ENCODE results near the gene SLK. TPM values are rescaled to one million over a fixed set of nuclear protein-coding genes. Genes with fewer than 3 reads are reported as not detected.

Gene SLK
- polyA plus RNA-seq (2012; ENCODE audit: insufficient read depth, insufficient read length), result 16.3 TPM

DNA sequence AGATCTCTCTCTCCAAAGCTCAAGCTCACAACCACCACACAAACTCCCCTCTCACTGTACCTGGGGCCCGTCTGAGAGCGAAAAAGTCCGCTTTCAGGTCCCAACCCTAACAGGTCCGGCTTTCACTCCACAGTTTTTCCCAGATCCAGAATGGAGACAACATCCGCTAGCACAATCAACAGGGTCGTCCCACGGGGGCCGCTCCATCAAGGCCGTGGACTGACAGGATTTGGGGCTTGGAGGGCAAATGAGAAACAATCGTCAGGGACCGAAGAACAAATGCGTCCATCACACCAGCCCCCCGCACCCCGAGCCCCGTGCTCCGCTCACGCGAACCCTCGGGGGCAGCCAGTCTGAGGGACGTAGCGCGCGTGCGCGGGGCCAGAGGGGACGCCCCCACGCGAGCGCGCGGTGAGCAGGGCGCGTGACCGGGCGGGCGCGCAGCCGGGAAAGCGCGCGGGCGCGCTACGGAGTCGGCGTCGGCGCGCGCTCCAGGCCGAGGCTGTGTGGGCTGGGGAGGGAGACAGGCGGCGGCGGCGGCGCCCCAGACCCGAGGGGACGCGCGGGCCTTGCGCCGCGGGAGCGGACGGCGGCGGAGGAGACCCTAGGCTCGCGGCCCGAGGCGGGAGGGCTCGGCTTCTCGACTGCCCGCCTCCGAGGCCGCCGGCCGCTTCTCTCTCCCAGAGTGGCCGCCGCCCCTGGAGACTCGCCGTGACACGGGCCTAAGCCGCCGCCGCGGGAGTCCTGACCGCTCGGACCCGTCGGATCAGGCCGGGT is at the start of gene SLK:
SLK (plus strand) TSS at position 470 of the 777 bp plus-strand sequence. CDS start 606 bp downstream, outside the sequence.
- peak within 1 kb of the TSS; percentile 87 for H3K4me3 ChIP-seq (ENCODE audit: low read length)
- DNase-seq (ENCODE audit: low read depth, low spot score), result peak; percentile 61

DNA sequence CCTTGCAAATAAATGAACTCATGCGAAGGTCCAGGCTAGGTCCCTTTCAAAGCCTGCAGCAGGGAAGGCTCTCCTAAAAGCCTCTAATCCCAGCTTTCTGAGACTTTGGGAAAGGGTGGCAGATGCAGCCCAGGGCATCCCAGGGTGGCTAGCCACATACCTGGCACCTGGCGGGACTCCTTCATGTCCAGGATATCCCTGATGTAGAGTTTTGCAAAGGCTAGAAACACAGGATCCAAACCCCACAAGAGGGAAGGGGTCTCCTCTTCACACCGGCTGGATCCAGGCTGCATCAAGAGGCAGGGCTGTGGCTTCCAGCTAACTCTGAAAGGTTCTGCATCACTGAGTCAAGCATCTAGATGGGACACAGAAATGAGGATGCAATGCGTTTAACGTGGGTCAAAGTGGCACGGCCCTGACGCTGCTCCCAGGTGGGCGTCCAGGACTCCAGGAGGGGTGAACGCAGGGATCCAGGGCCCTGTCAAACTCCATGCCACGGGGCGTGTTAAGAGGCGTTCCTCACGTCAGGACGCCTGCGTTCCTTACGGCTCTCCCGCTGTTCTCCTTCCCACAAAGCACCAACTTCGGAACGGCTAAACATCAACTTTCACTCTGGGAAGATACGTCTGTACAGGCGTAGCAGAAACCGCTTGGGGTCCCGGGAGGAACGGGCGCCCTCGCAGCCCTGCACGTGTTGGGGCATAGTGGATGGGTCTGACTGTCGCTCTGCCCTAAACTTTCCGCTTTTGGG is 49.5 kb upstream of the SLK start:
- H3K4me3 ChIP-seq (ENCODE audit: low read length), result peak overlapping the region; percentile 90
- DNase-seq (ENCODE audit: low read depth, low spot score), result peak; percentile 18

- DNase-seq (ENCODE audit: low read depth, low spot score), result peak; percentile 90
- peak within 1 kb of the TSS; percentile 90 for H3K4me3 ChIP-seq (ENCODE audit: low read length)
Observed at GRCh38 chr10:103918053-103918846, 48.7 kb upstream of the SLK start, which contains the start of gene STN1. STN1 (minus strand) TSS chr10:103918184; CDS start chr10:103917594, 590 bp downstream.

GRCh38 chr10:103919648-103920025 is 47.3 kb upstream of the SLK start:
- no peak for DNase-seq (ENCODE audit: low read depth, low spot score)
- H3K4me3 ChIP-seq (ENCODE audit: low read length), result no peak overlapping the region

GRCh38 chr10:103921248-103921647 is 45.7 kb upstream of the SLK start:
- no peak for DNase-seq (ENCODE audit: low read depth, low spot score)
- H3K4me3 ChIP-seq (ENCODE audit: low read length), result no peak overlapping the region

GRCh38 chr10:103921750-103922195 is 45.2 kb upstream of the SLK start:
- H3K4me3 ChIP-seq (ENCODE audit: low read length), result no peak overlapping the region
- DNase-seq (ENCODE audit: low read depth, low spot score), result no peak

DNA sequence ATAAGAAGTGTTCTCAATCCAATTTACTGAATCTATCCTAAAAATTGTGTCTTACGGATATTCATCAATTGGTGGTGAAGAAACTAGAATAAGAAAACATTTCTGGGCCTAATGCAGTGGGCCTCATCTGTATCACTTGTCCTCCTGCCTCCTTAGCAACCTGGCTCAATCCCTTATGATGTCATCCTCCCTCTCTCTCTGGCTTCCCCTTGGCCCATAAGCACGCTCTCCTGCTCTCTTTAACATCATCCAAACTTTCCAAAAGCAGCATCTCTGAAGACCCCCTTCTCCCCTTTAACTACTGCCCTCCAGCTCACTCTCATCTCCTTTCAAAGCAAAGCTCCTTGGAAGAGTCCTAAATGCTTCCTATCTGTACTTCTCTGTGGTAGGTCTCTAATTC is 44.3 kb upstream of the SLK start:
- DNase-seq (ENCODE audit: low read depth, low spot score), result no peak
- no peak overlapping the region for H3K4me3 ChIP-seq (ENCODE audit: low read length)

GRCh38 chr10:103923502-103923901 is 43.4 kb upstream of the SLK start:
- no peak overlapping the region for H3K4me3 ChIP-seq (ENCODE audit: low read length)
- no peak for DNase-seq (ENCODE audit: low read depth, low spot score)

DNA sequence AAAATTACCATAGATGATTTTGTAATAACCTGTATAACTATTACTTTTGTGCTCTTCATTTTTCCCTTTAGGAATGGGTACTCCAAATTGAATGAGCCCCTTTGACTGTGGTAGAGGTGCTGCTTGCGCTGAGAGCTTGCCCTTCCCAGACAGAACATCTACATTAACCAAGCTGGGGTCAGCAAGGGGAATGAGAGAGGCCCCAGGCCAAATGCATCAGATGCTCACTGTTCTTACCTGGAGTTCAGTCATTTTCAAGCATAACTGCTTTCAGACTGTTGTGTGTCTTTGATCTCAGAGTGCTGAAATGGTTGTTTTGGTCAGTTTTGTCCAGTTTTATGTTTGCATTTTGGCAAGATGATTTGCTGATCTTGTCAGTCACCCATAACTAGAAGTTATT is 41.3 kb upstream of the SLK start:
- DNase-seq (ENCODE audit: low read depth, low spot score), result no peak

DNA sequence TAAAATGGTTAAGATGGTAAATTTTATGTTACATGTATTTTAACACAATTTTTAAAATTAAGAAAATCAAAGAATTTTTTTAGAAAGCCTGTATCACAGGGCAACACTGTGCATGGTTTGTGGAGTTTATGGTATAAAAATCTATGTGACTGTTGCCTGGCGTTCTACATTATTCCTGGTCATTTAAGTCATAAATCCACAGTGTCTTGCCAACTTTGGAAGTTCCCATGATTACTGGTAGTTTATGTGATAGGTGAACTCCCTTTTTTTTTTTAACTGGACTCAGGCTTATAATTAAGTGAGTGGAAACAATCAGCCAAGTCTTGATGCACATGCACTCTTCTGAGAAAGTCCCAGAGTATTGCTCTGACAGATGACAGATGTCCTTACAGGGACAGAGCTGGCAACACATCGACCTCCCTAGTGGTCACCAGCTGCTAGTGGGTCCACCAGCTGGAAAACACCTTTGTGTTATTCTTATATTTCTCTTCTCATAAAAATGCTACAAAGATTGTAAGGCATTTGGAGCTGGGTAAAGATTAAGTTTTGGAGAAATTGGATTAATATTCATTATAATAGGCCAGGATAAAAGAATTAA is 40.1 kb upstream of the SLK start:
- H3K4me3 ChIP-seq (ENCODE audit: low read length), result no peak overlapping the region
- no peak for DNase-seq (ENCODE audit: low read depth, low spot score)

More for the DNA sequence above, 41.3 kb upstream of the SLK start:
- no peak overlapping the region for H3K4me3 ChIP-seq (ENCODE audit: low read length)

DNA sequence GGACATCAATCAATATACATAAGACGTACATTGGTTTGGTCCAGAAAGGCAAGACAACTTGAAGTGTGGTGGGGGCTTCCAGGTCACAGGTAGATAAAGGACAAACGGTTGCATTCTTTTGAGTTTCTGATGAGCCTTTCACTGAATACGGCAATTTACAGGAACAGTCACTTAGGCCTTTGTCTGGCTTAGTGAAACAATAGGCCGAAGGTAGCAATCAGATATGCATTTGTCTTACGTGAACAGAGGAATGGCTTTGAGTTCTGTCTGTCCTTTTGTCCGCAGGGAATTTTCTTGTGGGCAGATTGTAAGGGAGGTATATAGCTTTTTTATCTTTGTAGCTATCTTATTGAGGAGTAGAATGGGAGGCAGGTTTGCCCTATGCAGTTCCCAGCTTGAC is 38.2 kb upstream of the SLK start:
- no peak for DNase-seq (ENCODE audit: low read depth, low spot score)
- H3K4me3 ChIP-seq (ENCODE audit: low read length), result no peak overlapping the region

GRCh38 chr10:103929381-103929921 is 37.5 kb upstream of the SLK start:
- DNase-seq (ENCODE audit: low read depth, low spot score), result no peak
- no peak overlapping the region for H3K4me3 ChIP-seq (ENCODE audit: low read length)

GRCh38 chr10:103930449-103930848 is 36.5 kb upstream of the SLK start:
- no peak for DNase-seq (ENCODE audit: low read depth, low spot score)

GRCh38 chr10:103930881-103931280 is 36.1 kb upstream of the SLK start:
- no peak for DNase-seq (ENCODE audit: low read depth, low spot score)
- no peak overlapping the region for H3K4me3 ChIP-seq (ENCODE audit: low read length)

More at GRCh38 chr10:103930449-103930848, 36.5 kb upstream of the SLK start:
- no peak overlapping the region for H3K4me3 ChIP-seq (ENCODE audit: low read length)

GRCh38 chr10:103931603-103932002 is 35.3 kb upstream of the SLK start:
- H3K4me3 ChIP-seq (ENCODE audit: low read length), result no peak overlapping the region
- DNase-seq (ENCODE audit: low read depth, low spot score), result no peak

GRCh38 chr10:103932271-103932670 is 34.7 kb upstream of the SLK start:
- no peak overlapping the region for H3K4me3 ChIP-seq (ENCODE audit: low read length)
- no peak for DNase-seq (ENCODE audit: low read depth, low spot score)

DNA sequence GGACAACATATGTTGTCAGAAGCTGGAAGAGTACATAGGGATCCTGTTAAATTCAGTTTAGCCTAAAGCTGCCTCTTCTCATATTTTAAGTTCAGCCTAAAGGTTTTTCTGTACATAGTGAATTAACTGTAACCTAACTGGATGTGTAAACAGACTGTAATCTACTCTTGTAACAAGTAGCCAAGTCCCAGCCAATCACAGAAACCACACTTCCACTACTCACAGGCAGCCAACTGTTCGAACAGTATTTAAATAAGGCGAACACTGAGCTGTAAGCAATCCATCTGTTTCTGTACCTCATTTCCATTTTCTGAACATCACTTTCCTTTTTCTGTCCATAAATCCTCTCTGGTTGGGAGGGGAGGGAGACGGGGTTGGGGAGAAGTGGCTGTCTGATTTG is 34.0 kb upstream of the SLK start:
- DNase-seq (ENCODE audit: low read depth, low spot score), result no peak
- H3K4me3 ChIP-seq (ENCODE audit: low read length), result no peak overlapping the region

DNA sequence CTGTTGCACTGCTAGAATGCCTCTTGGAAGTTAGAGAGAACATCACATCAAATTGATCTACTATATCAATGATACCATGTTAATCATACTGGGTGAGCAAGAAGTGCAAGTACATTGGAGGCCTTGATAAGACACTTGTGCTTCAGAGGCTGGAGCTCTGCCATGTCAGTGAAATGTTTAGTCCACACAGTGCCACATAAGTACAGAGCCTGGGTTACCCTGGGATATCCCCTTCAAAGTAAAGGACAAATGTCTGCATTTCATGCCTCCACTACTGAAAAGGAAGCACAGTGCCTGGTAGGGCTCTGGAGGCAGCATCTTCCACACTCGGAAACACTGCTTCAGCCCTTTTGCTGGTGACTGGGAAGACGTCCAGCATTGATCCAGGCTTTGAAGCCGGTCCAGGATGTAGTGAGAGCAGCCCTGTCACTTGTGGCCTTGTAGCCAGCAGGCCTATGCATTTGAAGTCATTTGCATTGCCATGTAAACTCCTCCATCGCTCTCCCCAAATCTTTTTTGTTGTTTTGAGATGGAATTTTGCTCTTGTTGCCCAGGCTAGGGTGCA is 33.3 kb upstream of the SLK start:
- no peak overlapping the region for H3K4me3 ChIP-seq (ENCODE audit: low read length)
- no peak for DNase-seq (ENCODE audit: low read depth, low spot score)
